H1 (cell line): Measurements from ENCODE around the gene MORC3. TPM values are rescaled to one million over a fixed set of nuclear protein-coding genes. Genes with fewer than 3 reads are reported as not detected.

Source experiments
- CTCF ChIA-PET: fragments of 300-600 bp; sonication (Branson Sonifier 250); formaldehyde crosslinking; loops from one replicate; lab custom pipeline; 2021; ENCODE audit not compliant: partially characterized antibody; lab: Charles Lee
- POLR2A ChIA-PET: fragments of 300-600 bp; sonication (Branson Sonifier 250); formaldehyde crosslinking; loops from one replicate; lab custom pipeline; 2021; ENCODE audit warnings: inconsistent platforms; ENCODE audit not compliant: partially characterized antibody; lab: Charles Lee
- DNase-seq, 2 experiments: peaks; one replicate each; pipeline versions ENCODE4 v3.0.0 to v3.0.0-alpha.2; 2010 to 2022; ENCODE audit warnings: low spot score in 2 of 2, low read depth in 1 of 2, mixed read lengths in 1 of 2
- FAIRE-seq: peaks from 2 replicates; lab custom pipeline; 2011; peaks lifted over from hg19 to GRCh38; lab: Jason Lieb, UNC
- H2AFZ ChIP-seq: 2 replicates; pipeline ENCODE4 v1.8.1; 2012; ENCODE audit warnings: low read length, inconsistent platforms
- H2AK5ac ChIP-seq: 2 replicates; pipeline ENCODE4 v1.6.1; 2013; ENCODE audit warnings: low read depth, low read length
- H2BK120ac ChIP-seq: replicated peaks from 2 replicates; pipeline ENCODE3; 2013; ENCODE audit warnings: low read depth, low read length, inconsistent platforms
- H2BK12ac ChIP-seq: 2 replicates; pipeline ENCODE4 v1.6.1; 2013; ENCODE audit warnings: low read depth, low read length
- H2BK15ac ChIP-seq: 2 replicates; pipeline ENCODE4 v1.6.1; 2013; ENCODE audit warnings: low read length
- H2BK20ac ChIP-seq: 2 replicates; pipeline ENCODE4 v1.6.1; 2013; ENCODE audit warnings: low read length
- H2BK5ac ChIP-seq: 2 replicates; pipeline ENCODE4 v1.6.1; 2013; ENCODE audit warnings: low read depth, low read length
- H3K14ac ChIP-seq: 2 replicates; pipeline ENCODE4 v1.6.1; 2013; ENCODE audit warnings: inconsistent platforms; ENCODE audit not compliant: insufficient read length
- H3K18ac ChIP-seq: 2 replicates; pipeline ENCODE4 v1.6.1; 2013; ENCODE audit warnings: low read length; ENCODE audit errors: extremely low read depth
- H3K23ac ChIP-seq: 2 replicates; pipeline ENCODE4 v1.6.1; 2013; ENCODE audit warnings: inconsistent platforms; ENCODE audit not compliant: insufficient read length
- H3K23me2 ChIP-seq: 2 replicates; pipeline ENCODE4 v1.6.1; 2013; ENCODE audit warnings: low read depth, low read length
- H3K27ac ChIP-seq: 2 replicates; pipeline ENCODE4 v1.6.1; 2011; ENCODE audit warnings: low read depth, low read length, inconsistent platforms
- H3K27me3 ChIP-seq, 4 experiments: replicated peaks in 1 of 4; 1 replicate in 1 of 4; 2 replicates in 3 of 4; pipeline versions ENCODE4 v1.6.1 to v1.8.1; 2011 to 2013; ENCODE audit warnings: low read length in 3 of 4, mild to moderate bottlenecking in 3 of 4, inconsistent platforms in 2 of 4, mixed read lengths in 2 of 4, moderate library complexity in 1 of 4; ENCODE audit not compliant: control insufficient read depth in 3 of 4, insufficient read depth in 3 of 4; ENCODE audit errors: extremely low read depth in 1 of 4
- H3K36me3 ChIP-seq, 4 experiments: 2 replicates each; pipeline versions ENCODE4 v1.6.1 to v1.8.1; 2011 to 2013; ENCODE audit warnings: mild to moderate bottlenecking in 4 of 4, low read length in 3 of 4, moderate library complexity in 2 of 4, control low read depth in 1 of 4, inconsistent platforms in 1 of 4; ENCODE audit not compliant: insufficient read depth in 4 of 4, control insufficient read depth in 2 of 4
- H3K4ac ChIP-seq: replicated peaks from 2 replicates; pipeline ENCODE3; 2013; ENCODE audit warnings: low read length, low read depth, mixed read lengths, inconsistent platforms; ENCODE audit not compliant: insufficient read length
- H3K4me1 ChIP-seq, 4 experiments: replicated peaks in 1 of 4; 1 replicate in 1 of 4; 2 replicates in 3 of 4; pipeline versions ENCODE4 v1.6.1 to v1.8.1; 2011 to 2013; ENCODE audit warnings: low read length in 3 of 4, inconsistent platforms in 2 of 4, mixed read lengths in 1 of 4; ENCODE audit not compliant: insufficient read depth in 4 of 4, control insufficient read depth in 3 of 4
- H3K4me2 ChIP-seq, 2 experiments: 2 replicates each; pipeline versions ENCODE4 v1.6.1 to v1.8.1; 2011 to 2013; ENCODE audit warnings: low read depth in 2 of 2, low read length in 2 of 2, control low read depth in 1 of 2, inconsistent platforms in 1 of 2, mild to moderate bottlenecking in 1 of 2; ENCODE audit not compliant: insufficient read depth in 1 of 2
- H3K4me3 ChIP-seq, 4 experiments: fragments of 200-600, 300-600 bp in 1 of 4; sonication (generic), shearing (Covaris generic), sonication (Bioruptor Twin) in 1 of 4; 2 replicates each; pipeline versions ENCODE4 v1.5.1 to v1.8.1; 2011 to 2016; ENCODE audit warnings: low read length in 4 of 4, low read depth in 3 of 4, control low read depth in 2 of 4, inconsistent platforms in 2 of 4, mild to moderate bottlenecking in 2 of 4, mixed read lengths in 1 of 4, moderate library complexity in 1 of 4; ENCODE audit not compliant: insufficient read depth in 2 of 4; ENCODE audit errors: extremely low read depth in 1 of 4
- H3K56ac ChIP-seq: replicated peaks from 2 replicates; pipeline ENCODE3; 2013; ENCODE audit warnings: low read depth, mild to moderate bottlenecking, mixed read lengths, low read length, inconsistent platforms; ENCODE audit not compliant: insufficient read length
- H3K79me1 ChIP-seq: 2 replicates; pipeline ENCODE4 v1.6.1; 2013; ENCODE audit warnings: low read depth, low read length, control low read depth
- H3K79me2 ChIP-seq, 2 experiments: 2 replicates each; pipeline versions ENCODE4 v1.6.1 to v1.8.1; 2012 to 2013; ENCODE audit warnings: low read length in 2 of 2, mild to moderate bottlenecking in 2 of 2, inconsistent platforms in 1 of 2; ENCODE audit not compliant: insufficient read depth in 2 of 2, control insufficient read depth in 1 of 2
- H3K9ac ChIP-seq, 4 experiments: replicated peaks in 1 of 4; 1 replicate in 1 of 4; 2 replicates in 3 of 4; pipeline versions ENCODE4 v1.6.1 to v1.8.1; 2011 to 2013; ENCODE audit warnings: low read depth in 3 of 4, low read length in 3 of 4, control low read depth in 2 of 4, mild to moderate bottlenecking in 2 of 4, moderate library complexity in 2 of 4, inconsistent platforms in 1 of 4; ENCODE audit errors: extremely low read depth in 1 of 4
- H3K9me3 ChIP-seq, 2 experiments: 2 replicates each; pipeline versions ENCODE4 v1.6.1 to v1.8.1; 2012 to 2013; ENCODE audit warnings: mild to moderate bottlenecking in 2 of 2, moderate library complexity in 2 of 2, control low read depth in 1 of 2, inconsistent platforms in 1 of 2, low read depth in 1 of 2, low read length in 1 of 2, mixed read lengths in 1 of 2; ENCODE audit not compliant: insufficient read depth in 2 of 2
- H4K20me1 ChIP-seq, 2 experiments: replicated peaks in 1 of 2; 2 replicates each; pipeline versions ENCODE3 to v1.8.1; 2011 to 2013; ENCODE audit warnings: inconsistent platforms in 2 of 2, low read length in 2 of 2, mild to moderate bottlenecking in 1 of 2; ENCODE audit not compliant: insufficient read depth in 2 of 2, control insufficient read depth in 1 of 2
- H4K5ac ChIP-seq: 2 replicates; pipeline ENCODE4 v1.6.1; 2013; ENCODE audit warnings: low read length, low read depth, mixed read lengths, inconsistent platforms; ENCODE audit not compliant: insufficient read length
- H4K8ac ChIP-seq: 2 replicates; pipeline ENCODE4 v1.8.0; 2013; ENCODE audit warnings: mild to moderate bottlenecking, moderate library complexity, low read length, inconsistent platforms; ENCODE audit not compliant: insufficient read depth; ENCODE audit errors: extremely low read depth
- H4K91ac ChIP-seq: replicated peaks from 2 replicates; pipeline ENCODE3; 2013; ENCODE audit warnings: low read length, mixed read lengths, inconsistent platforms; ENCODE audit not compliant: insufficient read length
- ATF2 ChIP-seq: IDR thresholded peaks from 2 replicates; pipeline ENCODE4 v1.6.1; 2012; ENCODE audit warnings: low read length, inconsistent platforms
- CBX5 ChIP-seq: fragments of 300-800, 300-1000 bp; sonication (generic); IDR thresholded peaks from 2 replicates; pipeline ENCODE4 v1.7.1; 2016; ENCODE audit warnings: antibody characterized with exemption, low read length, low read depth
- JUND ChIP-seq: IDR thresholded peaks from 2 replicates; pipeline ENCODE4 v1.6.1; 2011; ENCODE audit warnings: mild to moderate bottlenecking, improper control_type of control experiment, low read length
- KDM1A ChIP-seq: fragments of 200-600, 300-600 bp; sonication (generic); IDR thresholded peaks from 2 replicates; pipeline ENCODE4 v1.7.1; 2016; ENCODE audit warnings: mild to moderate bottlenecking, low read length, borderline replicate concordance
- RBBP5 ChIP-seq: IDR thresholded peaks from 2 replicates; pipeline ENCODE4 v1.7.1; 2012; ENCODE audit warnings: low read depth, mild to moderate bottlenecking, inconsistent platforms, low read length, moderate library complexity, borderline replicate concordance
- SAP30 ChIP-seq: fragments of 300-600 bp; sonication (generic); IDR thresholded peaks from 2 replicates; pipeline ENCODE4 v1.7.1; 2012; ENCODE audit warnings: low read length, moderate library complexity, mild to moderate bottlenecking, inconsistent platforms; ENCODE audit not compliant: insufficient read depth, insufficient replicate concordance
- SIRT6 ChIP-seq: IDR thresholded peaks from one replicate; pipeline ENCODE4 v1.7.1; 2012; ENCODE audit warnings: low read length, inconsistent platforms
- SP1 ChIP-seq: IDR thresholded peaks from 2 replicates; pipeline ENCODE4 v1.6.1; 2011; ENCODE audit warnings: low read depth, low read length
- ZNF274 ChIP-seq: IDR thresholded peaks from 2 replicates; pipeline ENCODE4 v1.7.0; 2012; ENCODE audit warnings: low read length, borderline replicate concordance; ENCODE audit errors: extremely low read depth
- WGBS, 2 experiments: shearing (Covaris generic) in 1 of 2; methylation state at CpG; one replicate each; pipeline versions ENCODE4 v1.1.6 to v1.1.7; 2013 to 2015; ENCODE audit warnings: low lambda C conversion rate in 2 of 2, mixed read lengths in 2 of 2, inconsistent platforms in 1 of 2, low coverage in 1 of 2, missing lambda C conversion rate in 1 of 2; ENCODE audit not compliant: insufficient replicate concordance in 2 of 2, insufficient coverage in 1 of 2, insufficient read length in 1 of 2; ENCODE audit errors: extremely low coverage in 1 of 2, missing lambda C conversion rate in 1 of 2; 5-methylcytosine and 5-hydroxymethylcytosine counted together
- polyA plus RNA-seq, 7 experiments: library from polyadenylated mRNA; depleted of rRNA in 3 of 7; stranded (reverse) in 5 of 7; unstranded in 2 of 7; fragments of >200 nt in 5 of 7; fragments of 200-250 nt in 2 of 7; gene quantifications; 1 replicate in 5 of 7; 2 replicates in 1 of 7; 4 replicates in 1 of 7; pipeline versions ENCODE4 v1.2.1 to v1.2.3, GENCODE V29; 2011 to 2013; ENCODE audit warnings: missing spikeins in 2 of 7, mixed read lengths in 2 of 7
- total RNA-seq: library from RNA; stranded (reverse); fragmentation: NEBNext Ultra II Directional; extraction: Animal tissue kit (Norgen Biotek cat#: 25700); gene quantifications from 2 replicates; pipeline ENCODE4 v1.2.1, GENCODE V29; 2021
- TF ChIP-seq, protein P1 (sequence below): IDR thresholded peaks from 2 replicates; pipeline ENCODE4 v1.6.1; 2011; ENCODE audit warnings: low read length, improper control_type of control experiment

MORC3 gene
- total and polyA plus RNA-seq, 2 of the 8 experiments (the other 6 are each of a cell fraction or from before 2014, with no cell fraction given): 5.0 to 20.4 TPM

DNA sequence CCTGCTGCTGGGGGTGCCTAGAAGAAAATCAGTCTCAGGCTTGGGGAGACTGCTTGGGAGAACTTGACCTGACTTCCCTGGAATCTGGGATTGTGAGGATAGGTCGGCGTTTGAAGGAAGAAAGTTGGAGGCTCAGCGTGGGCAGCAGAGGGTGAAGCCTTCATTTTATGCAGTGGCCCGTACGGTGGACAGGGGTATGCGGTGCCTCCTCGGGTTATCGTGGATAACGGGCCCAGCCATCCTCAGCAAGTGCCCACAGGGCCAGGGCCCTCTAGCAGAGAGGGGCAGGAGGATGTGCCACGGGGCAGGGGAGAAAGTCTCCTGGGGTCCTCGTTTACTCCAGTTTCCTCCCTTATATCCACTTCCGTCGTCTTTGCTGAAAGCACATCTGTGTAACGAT, 99.2 kb downstream of the MORC3 start:
- Histone ChIP-seq H3K27ac (no peak overlapping the region), H2BK120ac (no peak overlapping the region), H3K9ac (no peak overlapping the region), H3K27me3 (no peaks in the 10 kb centered on the region), H3K79me1 (no peaks in the 10 kb centered on the region), H3K14ac (no peak overlapping the region), H2BK15ac (no peak overlapping the region), H4K8ac (no peak overlapping the region), H3K4ac (no peak overlapping the region), H3K23ac (no peak overlapping the region), H2AK5ac (no peak overlapping the region), H3K79me2 (no peaks in the 10 kb centered on the region), H4K5ac (no peak overlapping the region), H3K18ac (no peak overlapping the region), H4K91ac (no peak overlapping the region), H3K4me2 (no peak overlapping the region), H3K36me3 (peaks cover 0 to 9% (median 7%) of the 10 kb centered on the region in 4 experiments; a peak in 3 of 8 replicates), H2AFZ (no peak overlapping the region), H3K4me3 (no peak overlapping the region), H3K9me3 (no peaks in the 10 kb centered on the region), H2BK12ac (no peak overlapping the region), H2BK20ac (no peak overlapping the region)
- POLR2A ChIA-PET: no interaction called here
- DNase-seq: no peak
- 91% methylated on average over 14 of the region's 14 CpGs; no CpG with 5 or more reads in 1 of the 2 experiments for WGBS, 2 experiments
- TF ChIP-seq, protein P1, sequence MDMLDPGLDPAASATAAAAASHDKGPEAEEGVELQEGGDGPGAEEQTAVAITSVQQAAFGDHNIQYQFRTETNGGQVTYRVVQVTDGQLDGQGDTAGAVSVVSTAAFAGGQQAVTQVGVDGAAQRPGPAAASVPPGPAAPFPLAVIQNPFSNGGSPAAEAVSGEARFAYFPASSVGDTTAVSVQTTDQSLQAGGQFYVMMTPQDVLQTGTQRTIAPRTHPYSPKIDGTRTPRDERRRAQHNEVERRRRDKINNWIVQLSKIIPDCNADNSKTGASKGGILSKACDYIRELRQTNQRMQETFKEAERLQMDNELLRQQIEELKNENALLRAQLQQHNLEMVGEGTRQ: no peak
- TF ChIP-seq CBX5: no peak
- TF ChIP-seq SAP30: no peak
- TF ChIP-seq SIRT6: no peak
- no peak for TF ChIP-seq RBBP5
- no peak for TF ChIP-seq ZNF274
- no peak for TF ChIP-seq SP1
- TF ChIP-seq JUND: no peak
- TF ChIP-seq ATF2: no peak
- no peak for TF ChIP-seq KDM1A
- TF ChIP-seq, all 59 proteins: peak for 0
- H3K56ac ChIP-seq: no peak overlapping the region
- H3K4me1 ChIP-seq: peaks cover 0 to 4% (median 4%) of the 10 kb centered on the region in 4 experiments; a peak in 4 of 7 replicates
- H2BK5ac ChIP-seq: no peak overlapping the region
- H4K20me1 ChIP-seq: no peaks in the 10 kb centered on the region
- FAIRE-seq: no peak
- H3K23me2 ChIP-seq: no peaks in the 10 kb centered on the region
- CTCF ChIA-PET: interaction anchor here (0.7 to 3.2 kb wide), 12 partner anchors 9 to 273 kb away, joined by 3 to 16 read pairs (median 3); no protein-coding TSS in a partner anchor
